GM18951 (cell line): Measurements from ENCODE around the gene SSR4.

ENCODE experiments used
- POLR2A ChIP-seq: IDR thresholded peaks from 4 replicates; pipeline ENCODE4 v1.6.1; 2011; ENCODE audit warnings: mild to moderate bottlenecking; ENCODE audit not compliant: insufficient read length, insufficient read depth; ENCODE audit errors: extremely low read depth
- in situ Hi-C: fragments of 300-500 bp; cut with MboI; formaldehyde crosslinking; loops from one replicate; pipeline ENCODE4 v1.12.0; 2022; ENCODE audit warnings: low sequenced_read_pairs, mixed read lengths, inconsistent platforms; ENCODE audit not compliant: unreplicated experiment

The SSR4 gene

GRCh38 chrX:153772316-153773217, 21.9 kb upstream of the SSR4 start:
- in situ Hi-C loops: no loop called here
- no peak for TF ChIP-seq POLR2A

- TF ChIP-seq POLR2A: no peak
- in situ Hi-C loops: no loop called here
These were observed 21.3 kb upstream of the SSR4 start for GRCh38 chrX:153773218-153773611.

GRCh38 chrX:153773741-153774575, 20.5 kb upstream of the SSR4 start:
- TF ChIP-seq POLR2A: no peak
- in situ Hi-C loops: no loop called here

GRCh38 chrX:153774576-153775292, 19.7 kb upstream of the SSR4 start:
- no peak for TF ChIP-seq POLR2A
- in situ Hi-C loops: no loop called here

- in situ Hi-C loops: no loop called here
- TF ChIP-seq POLR2A: no peak
These were observed 19.0 kb upstream of the SSR4 start for GRCh38 chrX:153775293-153776119.

GRCh38 chrX:153776120-153776599, 18.3 kb upstream of the SSR4 start:
- no peak for TF ChIP-seq POLR2A
- in situ Hi-C loops: no loop called here

- in situ Hi-C loops: no loop called here
- TF ChIP-seq POLR2A: no peak
These were observed 17.8 kb upstream of the SSR4 start for GRCh38 chrX:153776611-153777045.

GRCh38 chrX:153777261-153778090, 17.0 kb upstream of the SSR4 start:
- in situ Hi-C loops: no loop called here
- no peak for TF ChIP-seq POLR2A

GRCh38 chrX:153778181-153778580, 16.3 kb upstream of the SSR4 start:
- in situ Hi-C loops: no loop called here
- no peak for TF ChIP-seq POLR2A

- in situ Hi-C loops: no loop called here
- no peak for TF ChIP-seq POLR2A
These were observed 15.8 kb upstream of the SSR4 start for GRCh38 chrX:153778684-153779101.
